GM21367 (cell line): ENCODE measurements around the gene ZBTB8OS.
"Not testable (repeated sequence)": the region's sequence is repeated elsewhere in the genome, so short reads cannot be mapped to it uniquely, and the experiment has no call there.

ENCODE experiments used
- ATAC-seq: cut with Tn5 transposase; IDR thresholded peaks from one replicate; pipeline ENCODE4 v1.9.1; 2021; ENCODE audit not compliant: unreplicated experiment

ZBTB8OS gene

DNA sequence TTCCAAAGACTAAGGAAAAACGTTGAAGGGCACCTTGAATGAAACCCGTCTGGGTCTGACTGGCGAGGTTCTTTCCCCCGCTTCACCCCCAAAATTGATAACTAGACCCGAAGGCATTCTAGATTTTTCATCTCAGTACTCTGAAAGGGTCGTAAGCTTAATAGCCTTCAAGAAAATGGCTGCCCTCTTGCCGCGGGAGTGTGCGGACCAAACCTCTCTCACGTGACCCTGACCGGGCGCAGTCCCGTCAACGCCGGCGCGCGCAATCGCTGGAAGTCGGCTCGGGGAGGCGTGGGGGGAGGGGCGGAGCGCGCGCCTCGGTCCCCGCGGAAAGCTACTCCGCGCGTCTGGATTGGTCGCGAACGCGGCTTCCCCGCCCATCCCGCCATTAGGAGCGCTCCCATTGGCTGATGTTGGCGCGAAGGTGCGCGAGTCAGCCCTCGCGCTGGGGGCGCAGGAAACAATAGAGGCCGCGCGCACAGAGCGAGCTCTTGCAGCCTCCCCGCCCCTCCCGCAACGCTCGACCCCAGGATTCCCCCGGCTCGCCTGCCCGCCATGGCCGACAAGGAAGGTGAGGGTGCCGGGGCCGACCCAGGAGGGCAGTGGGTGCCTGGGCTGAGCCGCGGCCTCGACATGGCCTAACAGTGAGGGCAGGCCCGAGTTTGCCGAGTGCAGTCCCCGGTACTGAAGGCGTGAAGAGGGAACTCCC, 556 bp upstream of the ZBTB8OS start, which contains the start of gene RBBP4:
Gene RBBP4, plus strand, starts transcription at position 457 of the 709 bp plus-strand sequence. Its CDS starts 99 bp downstream, at position 556.
- ATAC-seq, result peak; percentile 73

DNA sequence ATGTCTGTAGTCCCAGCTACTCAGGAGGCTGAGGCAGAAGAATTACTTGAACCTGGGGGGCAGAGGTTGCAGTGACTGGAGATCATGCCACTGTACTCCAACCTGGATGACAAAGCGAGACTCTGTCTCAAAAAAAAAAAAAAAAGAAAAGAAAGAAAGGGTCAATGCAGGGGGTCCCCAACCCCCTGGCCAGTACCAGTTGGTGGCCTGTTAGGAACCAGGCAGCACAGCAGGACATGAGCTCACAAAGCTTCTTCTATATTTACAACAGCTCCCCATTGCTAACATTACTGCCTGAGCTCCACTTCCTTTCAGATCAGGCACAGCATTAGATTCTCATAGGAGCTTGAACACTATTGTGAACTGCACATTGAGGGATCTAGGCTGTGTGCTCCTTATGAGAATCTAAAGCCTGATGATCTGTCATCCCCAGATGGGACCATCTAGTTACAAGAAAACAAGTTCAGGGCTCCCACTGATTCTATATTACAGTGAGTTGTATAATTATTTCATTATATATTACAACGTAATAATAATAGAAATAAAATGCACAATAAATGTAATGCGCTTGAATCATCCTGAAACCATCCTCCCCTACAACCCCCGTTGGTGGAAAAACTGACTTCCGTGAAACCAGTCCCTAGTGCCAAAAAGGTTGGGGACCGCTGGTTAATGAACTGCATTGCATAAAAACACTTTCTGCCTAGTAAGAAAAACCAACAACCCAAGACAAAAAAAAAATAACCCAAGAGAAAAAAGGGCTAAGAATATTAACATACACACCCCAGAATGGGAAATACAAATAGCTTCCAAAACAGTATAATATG, 2.8 kb downstream of the ZBTB8OS start:
- no peak for ATAC-seq

- ATAC-seq, result no peak
Measured at GRCh38 chr1:32644426-32644825, 5.9 kb downstream of the ZBTB8OS start.

DNA sequence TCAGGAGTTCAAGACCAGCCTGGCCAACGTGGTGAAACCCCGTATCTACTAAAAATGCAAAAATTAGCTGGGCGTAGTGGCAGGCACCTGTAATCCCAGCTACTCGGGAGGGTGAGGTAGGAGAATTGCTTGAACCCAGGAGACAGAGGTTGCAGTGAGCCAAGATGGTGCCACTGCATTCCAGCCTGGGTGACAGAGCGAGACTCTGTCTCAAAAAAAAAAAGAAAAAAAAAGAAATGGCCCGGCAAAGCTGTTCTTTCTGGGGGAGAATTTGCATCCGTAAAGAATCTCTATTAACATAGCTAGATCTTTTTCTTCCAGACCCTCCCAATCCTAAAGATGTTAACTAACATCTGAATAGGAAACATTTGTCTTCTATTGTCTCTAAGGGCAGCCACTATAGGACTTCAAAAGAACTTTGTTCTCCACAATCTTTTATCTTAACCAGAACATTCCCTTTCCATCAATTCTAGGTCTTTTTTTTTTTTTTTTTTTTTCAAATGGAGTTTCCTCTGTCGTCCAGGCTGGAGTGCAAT, 8.0 kb downstream of the ZBTB8OS start:
- ATAC-seq, result not testable (repeated sequence)

- no peak for ATAC-seq
Measured at GRCh38 chr1:32639489-32640075, 10.8 kb downstream of the ZBTB8OS start.

- no peak for ATAC-seq
Measured at GRCh38 chr1:32636914-32637645, 13.3 kb downstream of the ZBTB8OS start.

DNA sequence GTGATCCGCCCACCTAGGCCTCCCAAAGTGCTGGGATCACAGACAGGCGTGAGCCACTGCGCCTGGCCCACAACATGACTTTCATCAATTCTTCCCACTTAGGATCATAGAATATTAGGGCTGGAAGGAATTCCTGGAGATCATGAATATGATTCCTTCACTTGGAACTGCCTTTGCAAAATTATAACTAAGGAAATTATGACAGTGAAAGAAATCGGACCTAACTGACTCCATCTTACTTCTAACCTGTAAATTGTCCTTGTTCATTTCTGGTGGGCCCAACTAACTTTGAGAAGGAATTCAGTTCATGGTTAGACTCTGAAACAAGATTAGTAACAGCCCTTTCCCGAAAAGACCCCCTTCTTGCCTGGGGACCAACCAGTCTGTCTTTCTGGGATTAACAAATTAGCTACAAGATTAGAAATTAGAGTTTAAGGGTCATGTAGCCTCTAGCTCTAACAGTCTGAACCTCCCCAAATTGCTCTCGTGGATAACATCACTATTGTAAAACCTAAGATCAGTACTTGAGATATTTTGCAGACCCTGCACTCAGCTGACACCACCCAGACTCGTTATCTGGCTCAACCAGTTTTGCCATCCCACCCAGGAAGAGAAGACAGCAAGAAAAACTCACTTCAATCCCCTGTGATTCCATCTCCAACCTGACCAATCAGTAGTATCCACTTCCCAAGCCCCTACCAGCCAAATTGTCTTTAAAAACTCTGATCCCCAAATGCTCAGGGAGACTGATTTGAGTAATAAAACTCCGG, 14.7 kb downstream of the ZBTB8OS start:
- no peak for ATAC-seq

GRCh38 chr1:32632829-32633228, 17.5 kb downstream of the ZBTB8OS start:
- no peak for ATAC-seq

DNA sequence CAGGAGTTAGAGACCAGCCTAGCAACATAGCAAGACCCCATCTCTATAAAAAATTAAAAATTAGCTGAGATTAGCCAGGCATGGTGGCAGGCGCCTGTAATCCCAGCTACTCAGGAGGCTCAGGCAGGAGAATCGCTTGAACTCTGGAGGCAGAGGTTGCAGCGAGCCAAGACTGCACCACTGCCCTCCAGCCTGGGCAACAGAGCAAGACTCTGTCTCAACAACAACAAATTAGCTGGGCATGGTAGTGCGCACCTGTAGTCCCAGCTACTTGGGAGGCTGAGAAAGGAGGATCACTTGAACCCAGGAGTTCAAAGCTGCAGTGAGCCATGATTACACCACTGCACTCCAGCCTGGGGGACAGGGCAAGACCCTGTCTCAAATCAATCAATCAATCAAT, 20.2 kb downstream of the ZBTB8OS start:
- not testable (repeated sequence) for ATAC-seq

GRCh38 chr1:32627596-32628162, 22.7 kb downstream of the ZBTB8OS start:
- ATAC-seq, result peak; percentile 66

DNA sequence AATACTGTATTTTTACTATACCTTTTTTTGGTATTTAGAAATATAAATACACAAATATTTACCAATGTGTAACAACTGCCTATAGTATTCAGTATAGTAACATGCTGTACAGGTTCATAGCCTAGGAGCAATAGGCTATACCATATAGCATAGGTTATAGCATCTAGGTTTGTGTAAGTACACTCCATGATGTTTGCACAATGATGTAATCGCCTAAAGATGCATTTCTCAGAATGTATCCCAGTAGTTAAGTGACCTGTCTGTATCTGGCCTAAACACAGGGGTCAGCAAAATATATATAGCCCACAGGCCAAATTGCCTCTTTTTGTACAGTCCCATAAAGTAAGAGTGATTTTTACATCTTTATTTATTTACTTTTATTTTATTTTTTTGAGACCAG, 24.2 kb downstream of the ZBTB8OS start:
- ATAC-seq, result no peak

GRCh38 chr1:32623775-32624174, 26.6 kb downstream of the ZBTB8OS start:
- ATAC-seq, result no peak

- ATAC-seq, result no peak
Measured at GRCh38 chr1:32622806-32623681, 27.3 kb downstream of the ZBTB8OS start.

GRCh38 chr1:32622205-32622604, 28.1 kb downstream of the ZBTB8OS start:
- no peak for ATAC-seq

GRCh38 chr1:32619701-32620485, 30.5 kb downstream of the ZBTB8OS start:
- ATAC-seq, result peak; percentile 71

DNA sequence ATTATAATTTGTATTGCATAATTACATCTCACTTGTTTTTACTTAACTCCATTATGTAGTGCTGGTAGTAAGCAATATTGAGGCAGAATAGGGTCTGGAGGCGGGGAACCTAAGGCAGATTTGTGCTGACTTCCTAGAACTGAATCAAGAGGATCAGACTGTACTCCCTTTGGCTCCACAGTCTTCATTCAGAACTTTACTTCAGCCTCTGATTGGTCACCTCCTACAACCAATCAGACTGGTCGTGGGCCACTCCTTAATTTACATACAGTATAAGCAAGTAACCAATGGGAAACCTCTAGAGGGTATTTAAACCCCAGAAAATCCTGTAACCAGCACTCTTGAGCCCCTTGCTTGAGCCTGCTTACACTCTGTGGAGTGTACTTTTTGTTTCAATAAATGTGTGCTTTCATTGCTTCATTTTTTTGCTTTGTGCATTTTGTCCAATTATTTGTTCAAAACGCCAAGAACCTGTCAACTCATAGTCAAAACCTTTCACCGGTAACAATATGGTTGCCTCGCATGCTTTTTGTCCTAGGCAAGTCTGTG, 31.6 kb downstream of the ZBTB8OS start:
- no peak for ATAC-seq

- ATAC-seq, result no peak
Measured at GRCh38 chr1:32613472-32613871, 36.9 kb downstream of the ZBTB8OS start.
